GM19238 (cell line): ENCODE data around the gene CYSTM1.
A peak's percentile ranks its signal among the peaks of the same experiment; 100 is the strongest.

Experiments used
- DNase-seq: peaks from one replicate; pipeline ENCODE4 v3.0.0; 2011; ENCODE audit warnings: low spot score; ENCODE audit not compliant: insufficient read length

The CYSTM1 gene

GRCh38 chr5:140207250-140207964, 32.4 kb downstream of the CYSTM1 start:
- peak; percentile 19 for DNase-seq

- no peak for DNase-seq
Observed at GRCh38 chr5:140208065-140208464, 33.1 kb downstream of the CYSTM1 start.

- no peak for DNase-seq
Observed at GRCh38 chr5:140213370-140213983, 38.5 kb downstream of the CYSTM1 start.

GRCh38 chr5:140214831-140215230, 39.8 kb downstream of the CYSTM1 start:
- DNase-seq: no peak

- no peak for DNase-seq
Observed at GRCh38 chr5:140215276-140215675, 40.3 kb downstream of the CYSTM1 start.

- DNase-seq: no peak
Observed at GRCh38 chr5:140216478-140217074, 41.6 kb downstream of the CYSTM1 start.

- no peak for DNase-seq
Observed at GRCh38 chr5:140217299-140218026, 42.5 kb downstream of the CYSTM1 start.

- no peak for DNase-seq
Observed at GRCh38 chr5:140219068-140219991, 44.3 kb downstream of the CYSTM1 start.

GRCh38 chr5:140220032-140220697, 45.2 kb downstream of the CYSTM1 start:
- no peak for DNase-seq

GRCh38 chr5:140220698-140221064, 45.7 kb downstream of the CYSTM1 start:
- no peak for DNase-seq

- DNase-seq: no peak
Observed at GRCh38 chr5:140221697-140222223, 46.8 kb downstream of the CYSTM1 start.

- no peak for DNase-seq
Observed at GRCh38 chr5:140222416-140222815, 47.4 kb downstream of the CYSTM1 start.

GRCh38 chr5:140223567-140223966, 48.6 kb downstream of the CYSTM1 start:
- no peak for DNase-seq

GRCh38 chr5:140224658-140225057, 49.7 kb downstream of the CYSTM1 start:
- no peak for DNase-seq

- no peak for DNase-seq
Observed at GRCh38 chr5:140225396-140225795, 50.4 kb downstream of the CYSTM1 start.

- no peak for DNase-seq
Observed at GRCh38 chr5:140227046-140227445, 52.1 kb downstream of the CYSTM1 start.

GRCh38 chr5:140228364-140228837, 53.4 kb downstream of the CYSTM1 start:
- no peak for DNase-seq

GRCh38 chr5:140230373-140230772, 55.4 kb downstream of the CYSTM1 start:
- DNase-seq: no peak

- no peak for DNase-seq
Observed at GRCh38 chr5:140232731-140233130, 57.7 kb downstream of the CYSTM1 start.

GRCh38 chr5:140234377-140234989, 59.5 kb downstream of the CYSTM1 start:
- DNase-seq: no peak
